Muscle of back (tissue), 11 donors: ENCODE results near the gene MAP2K7. TPM values are rescaled to one million over a fixed set of nuclear protein-coding genes. Genes with fewer than 3 reads are reported as not detected.
"Not testable (repeated sequence)": the region's sequence is repeated elsewhere in the genome, so short reads cannot be mapped to it uniquely, and the experiment has no call there.

Experiments used
- DNase-seq, 3 donors: peaks; one replicate each; pipeline versions ENCODE4 v3.0.0 to v3.0.0-alpha.2; 2013
- polyA plus RNA-seq, 10 donors: library from polyadenylated mRNA; unstranded; fragments of 120-200 nt; gene quantifications; one replicate each; pipeline ENCODE4 v1.2.1, GENCODE V29; 2013; ENCODE audit not compliant: insufficient read length in 10 of 10

The MAP2K7 gene
- polyA plus RNA-seq, 10 donors, result 14.9 to 24.6 (median 20.6) TPM

GRCh38 chr19:7961082-7961481 is 57.4 kb downstream of the MAP2K7 start:
- DNase-seq, result not testable (repeated sequence)

- no peak for DNase-seq
Measured at GRCh38 chr19:7961920-7962626, 58.4 kb downstream of the MAP2K7 start.

GRCh38 chr19:7962644-7963268 is 59.1 kb downstream of the MAP2K7 start:
- DNase-seq, result no peak

GRCh38 chr19:7963566-7963965 is 59.9 kb downstream of the MAP2K7 start:
- DNase-seq, result no peak

Other genes with a start within 250 kb of the MAP2K7 start
- gene RETN, start 234.8 kb upstream of the MAP2K7 start, polyA plus RNA-seq, result 1 to 10 TPM; 1.1 to 3.6 (median 2.4) TPM
- gene MCEMP1, start 226.8 kb upstream of the MAP2K7 start, polyA plus RNA-seq, result under 1 TPM in 6 of 10 donors, not detected in 4; 0.10 to 0.38 (median 0.28) TPM
- gene TRAPPC5, start 223.0 kb upstream of the MAP2K7 start, polyA plus RNA-seq, result 10 to 100 TPM; 26.0 to 45.4 (median 32.8) TPM
- under 1 TPM in 9 of 10 donors, not detected in 1; 0.22 to 0.97 (median 0.48) TPM for gene FCER2, start 201.7 kb upstream of the MAP2K7 start, polyA plus RNA-seq
- under 1 TPM in 4 of 10 donors, not detected in 6; 0.17 to 0.29 (median 0.24) TPM for gene CLEC4G, start 171.8 kb upstream of the MAP2K7 start, polyA plus RNA-seq
- gene CD209, start 156.3 kb upstream of the MAP2K7 start, polyA plus RNA-seq, result 1 to 10 TPM; 2.2 to 4.5 (median 3.7) TPM
- under 1 TPM in 7 of 10 donors, not detected in 3; 0.11 to 0.56 (median 0.26) TPM for gene CLEC4M, start 140.6 kb upstream of the MAP2K7 start, polyA plus RNA-seq
- gene EVI5L, start 73.7 kb upstream of the MAP2K7 start, polyA plus RNA-seq, result 10 to 100 TPM; 11.1 to 14.8 (median 13.3) TPM
- gene PRR36, start 29.5 kb upstream of the MAP2K7 start, polyA plus RNA-seq, result under 1 TPM; 0.07 to 0.49 (median 0.30) TPM
- gene LRRC8E, start 15.4 kb upstream of the MAP2K7 start, polyA plus RNA-seq, result under 1 TPM in 7 of 10 donors, not detected in 3; 0.11 to 0.61 (median 0.27) TPM
- gene TGFBR3L, start 11.0 kb downstream of the MAP2K7 start, polyA plus RNA-seq, result under 1 TPM in 5 of 10 donors, not detected in 5; 0.23 to 0.52 (median 0.46) TPM
- gene SNAPC2, start 16.5 kb downstream of the MAP2K7 start, polyA plus RNA-seq, result 10 to 100 TPM; 11.0 to 20.7 (median 15.7) TPM
- 1 to 10 TPM in 9 of 10 donors, under 1 TPM in 1; 0.85 to 3.4 (median 2.5) TPM for gene CTXN1, start 22.3 kb downstream of the MAP2K7 start, polyA plus RNA-seq
- gene TIMM44, start 39.8 kb downstream of the MAP2K7 start, polyA plus RNA-seq, result 10 to 100 TPM; 34.7 to 49.3 (median 45.3) TPM
- gene ELAVL1, start 101.8 kb downstream of the MAP2K7 start, polyA plus RNA-seq, result 10 to 100 TPM; 48.9 to 67.5 (median 53.6) TPM
- gene CCL25, start 148.9 kb downstream of the MAP2K7 start, polyA plus RNA-seq, result under 1 TPM in 4 of 10 donors, not detected in 6; 0.18 to 0.33 (median 0.27) TPM
- 10 to 100 TPM in 5 of 10 donors, 1 to 10 TPM in 5; 5.9 to 17.6 (median 9.7) TPM for gene FBN3, start 245.7 kb downstream of the MAP2K7 start, polyA plus RNA-seq